CD4-positive, CD25-positive, alpha-beta regulatory T cell (primary cell): ENCODE data around the gene EGFLAM. TPM values are rescaled to one million over a fixed set of nuclear protein-coding genes. Genes with fewer than 3 reads are reported as not detected.

ENCODE experiments used
- ATAC-seq, 2 donors: fragments of 150-1000 bp; cut with Tn5 transposase; one replicate each; pipeline ENCODE4 v1.10.0; 2021; ENCODE audit warnings: low read depth in 2 of 2, moderate number of reproducible peaks in 2 of 2, moderate library complexity in 1 of 2
- DNase-seq, 3 donors: peaks; one replicate each; pipeline versions ENCODE4 v3.0.0 to v3.0.0-alpha.2; 2012 to 2022; ENCODE audit warnings: mixed read lengths in 1 of 3
- H3K27ac ChIP-seq: one replicate; pipeline ENCODE4 v1.7.0; 2013; ENCODE audit warnings: mild to moderate bottlenecking, low read length; ENCODE audit not compliant: insufficient read depth, poor library complexity, severe bottlenecking
- H3K27me3 ChIP-seq: one replicate; pipeline ENCODE4 v1.7.0; 2013; ENCODE audit warnings: low read length; ENCODE audit not compliant: control insufficient read depth, insufficient read depth
- H3K36me3 ChIP-seq: one replicate; pipeline ENCODE4 v1.7.0; 2013; ENCODE audit warnings: mild to moderate bottlenecking, low read length, moderate library complexity; ENCODE audit not compliant: control insufficient read depth, insufficient read depth
- H3K4me1 ChIP-seq: 2 replicates; pipeline ENCODE4 v1.7.0; 2013; ENCODE audit warnings: mild to moderate bottlenecking, low read length; ENCODE audit not compliant: insufficient read depth, control insufficient read depth, poor library complexity, severe bottlenecking
- H3K4me3 ChIP-seq: one replicate; pipeline ENCODE4 v1.7.0; 2013; ENCODE audit warnings: low read depth, mild to moderate bottlenecking, low read length, moderate library complexity
- H3K9me3 ChIP-seq, 2 experiments: 1 replicate in 1 of 2; 2 replicates in 1 of 2; pipeline ENCODE4 v1.7.0; 2013; ENCODE audit warnings: low read length in 2 of 2, mild to moderate bottlenecking in 1 of 2, moderate library complexity in 1 of 2; ENCODE audit not compliant: control insufficient read depth in 2 of 2
- H3K27ac Mint-ChIP-seq, 3 donors: one replicate each; pipeline ENCODE4 v1.8.0; 2020 to 2022; ENCODE audit warnings: mild to moderate bottlenecking in 3 of 3, mixed read lengths in 3 of 3, moderate library complexity in 2 of 3
- H3K27me3 Mint-ChIP-seq: one replicate; pipeline ENCODE4 v1.8.0; 2022; ENCODE audit warnings: mild to moderate bottlenecking, mixed read lengths
- H3K36me3 Mint-ChIP-seq: one replicate; pipeline ENCODE4 v1.8.0; 2020; ENCODE audit warnings: mixed read lengths
- H3K4me1 Mint-ChIP-seq, 4 donors: one replicate each; pipeline ENCODE4 v1.8.0; 2020 to 2022; ENCODE audit warnings: mixed read lengths in 4 of 4, mild to moderate bottlenecking in 1 of 4
- H3K4me3 Mint-ChIP-seq, 4 donors: one replicate each; pipeline ENCODE4 v1.8.0; 2020 to 2022; ENCODE audit warnings: mild to moderate bottlenecking in 4 of 4, mixed read lengths in 4 of 4, moderate library complexity in 3 of 4
- H3K9me3 Mint-ChIP-seq, 7 donors: one replicate each; pipeline ENCODE4 v1.8.0; 2020 to 2022; ENCODE audit warnings: mixed read lengths in 7 of 7, mild to moderate bottlenecking in 3 of 7, moderate library complexity in 2 of 7
- polyA plus RNA-seq, 4 donors: library from polyadenylated mRNA; unstranded; fragments of 300-500 nt; fragmentation: Illumina TruSeq; gene quantifications; one replicate each; pipeline ENCODE4 v1.2.3, GENCODE V29; 2021
- total RNA-seq: library from RNA; stranded (reverse); gene quantifications from one replicate; pipeline ENCODE4 v1.2.3, GENCODE V29; 2022

Gene EGFLAM
- total and polyA plus RNA-seq, 5 donors from 2014 or later, result not detected

- Mint-ChIP-seq H3K36me3 (no peaks in the 10 kb centered on the region), H3K27ac (no peak overlapping the region), H3K4me3 (no peak overlapping the region), H3K27me3 (peaks cover 47% of the 10 kb centered on the region), H3K9me3 (peaks cover 0 to 2% (median 0%) of the 10 kb centered on the region in 7 donors), H3K4me1 (peaks cover 0 to 10% (median 7%) of the 10 kb centered on the region in 4 donors)
- H3K9me3 ChIP-seq, result no peaks in the 10 kb centered on the region
- DNase-seq (no peak), ATAC-seq (no peak)
- no peaks in the 10 kb centered on the region for H3K36me3 ChIP-seq
- H3K27ac ChIP-seq, result no peak overlapping the region
- no peaks in the 10 kb centered on the region for H3K4me1 ChIP-seq
- H3K27me3 ChIP-seq, result peaks cover 24% of the 10 kb centered on the region
- H3K4me3 ChIP-seq, result no peak overlapping the region
Measured at GRCh38 chr5:38447056-38447455, 188.7 kb downstream of the EGFLAM start.

- H3K27me3 Mint-ChIP-seq, result peaks cover 51% of the 10 kb centered on the region
- H3K27me3 ChIP-seq, result peaks cover 26% of the 10 kb centered on the region
Measured at GRCh38 chr5:38447786-38448185, 189.4 kb downstream of the EGFLAM start.

GRCh38 chr5:38448568-38449350 lies 190.4 kb downstream of the EGFLAM start:
- no peak overlapping the region for H3K27ac ChIP-seq
- ATAC-seq (no peak), DNase-seq (no peak)
- H3K27me3 ChIP-seq, result peaks cover 26% of the 10 kb centered on the region
- H3K27me3 Mint-ChIP-seq, result peaks cover 58% of the 10 kb centered on the region
- H3K9me3 ChIP-seq, result no peaks in the 10 kb centered on the region
- H3K27ac Mint-ChIP-seq, result no peak overlapping the region
- H3K4me3 ChIP-seq, result no peak overlapping the region
- peaks cover 0 to 2% (median 0%) of the 10 kb centered on the region in 7 donors for H3K9me3 Mint-ChIP-seq
- H3K4me1 Mint-ChIP-seq, result peaks cover 13 to 27% (median 23%) of the 10 kb centered on the region in 4 donors
- H3K4me1 ChIP-seq, result peaks cover 12% of the 10 kb centered on the region
- no peak overlapping the region for H3K4me3 Mint-ChIP-seq
- H3K36me3 ChIP-seq, result no peaks in the 10 kb centered on the region
- no peaks in the 10 kb centered on the region for H3K36me3 Mint-ChIP-seq

More at GRCh38 chr5:38447786-38448185, 189.4 kb downstream of the EGFLAM start:
- Histone ChIP-seq H3K27ac (no peak overlapping the region), H3K36me3 (no peaks in the 10 kb centered on the region), H3K4me1 (peaks cover 3% of the 10 kb centered on the region), H3K4me3 (no peak overlapping the region), H3K9me3 (no peaks in the 10 kb centered on the region)
- Mint-ChIP-seq H3K4me1 (peaks cover 6 to 17% (median 13%) of the 10 kb centered on the region in 4 donors), H3K27ac (no peak overlapping the region), H3K36me3 (no peaks in the 10 kb centered on the region), H3K9me3 (peaks cover 0 to 2% (median 0%) of the 10 kb centered on the region in 7 donors), H3K4me3 (no peak overlapping the region)
- no peak for ATAC-seq
- no peak for DNase-seq

GRCh38 chr5:38450627-38451026 lies 192.3 kb downstream of the EGFLAM start:
- Histone ChIP-seq H3K9me3 (no peaks in the 10 kb centered on the region), H3K27ac (no peak overlapping the region), H3K27me3 (peaks cover 30% of the 10 kb centered on the region), H3K4me3 (no peak overlapping the region), H3K36me3 (no peaks in the 10 kb centered on the region), H3K4me1 (peaks cover 26% of the 10 kb centered on the region)
- peaks cover 21 to 44% (median 25%) of the 10 kb centered on the region in 4 donors for H3K4me1 Mint-ChIP-seq
- no peak overlapping the region for H3K27ac Mint-ChIP-seq
- H3K4me3 Mint-ChIP-seq, result no peak overlapping the region
- H3K9me3 Mint-ChIP-seq, result peaks cover 0 to 2% (median 0%) of the 10 kb centered on the region in 7 donors
- no peak for ATAC-seq
- DNase-seq, result no peak
- peaks cover 49% of the 10 kb centered on the region for H3K27me3 Mint-ChIP-seq
- H3K36me3 Mint-ChIP-seq, result no peaks in the 10 kb centered on the region

- H3K4me1 ChIP-seq, result peaks cover 26% of the 10 kb centered on the region
- peaks cover 0 to 2% (median 0%) of the 10 kb centered on the region in 7 donors for H3K9me3 Mint-ChIP-seq
- H3K36me3 ChIP-seq, result no peaks in the 10 kb centered on the region
- H3K27me3 ChIP-seq, result peaks cover 30% of the 10 kb centered on the region
- no peak overlapping the region for H3K4me3 Mint-ChIP-seq
- ATAC-seq (no peak), DNase-seq (no peak)
- no peak overlapping the region for H3K27ac Mint-ChIP-seq
- no peaks in the 10 kb centered on the region for H3K9me3 ChIP-seq
- H3K4me3 ChIP-seq, result no peak overlapping the region
- peaks cover 52% of the 10 kb centered on the region for H3K27me3 Mint-ChIP-seq
- H3K36me3 Mint-ChIP-seq, result no peaks in the 10 kb centered on the region
- no peak overlapping the region for H3K27ac ChIP-seq
- H3K4me1 Mint-ChIP-seq, result peaks cover 21 to 44% (median 26%) of the 10 kb centered on the region in 4 donors
Measured at GRCh38 chr5:38451074-38451725, 192.8 kb downstream of the EGFLAM start.

- H3K27me3 Mint-ChIP-seq, result peaks cover 50% of the 10 kb centered on the region
- no peaks in the 10 kb centered on the region for H3K36me3 Mint-ChIP-seq
- H3K27ac Mint-ChIP-seq, result no peak overlapping the region
- DNase-seq, result no peak
- no peak overlapping the region for H3K4me3 Mint-ChIP-seq
- Histone ChIP-seq H3K9me3 (no peaks in the 10 kb centered on the region), H3K4me3 (no peak overlapping the region), H3K4me1 (peaks cover 26% of the 10 kb centered on the region), H3K27me3 (peaks cover 35% of the 10 kb centered on the region), H3K27ac (no peak overlapping the region), H3K36me3 (no peaks in the 10 kb centered on the region)
- peaks cover 0 to 2% (median 0%) of the 10 kb centered on the region in 7 donors for H3K9me3 Mint-ChIP-seq
- H3K4me1 Mint-ChIP-seq, result peaks cover 21 to 44% (median 26%) of the 10 kb centered on the region in 4 donors
- no peak for ATAC-seq
Measured at GRCh38 chr5:38452201-38452600, 193.8 kb downstream of the EGFLAM start.

- Histone ChIP-seq H3K36me3 (no peaks in the 10 kb centered on the region), H3K4me1 (peaks cover 26% of the 10 kb centered on the region), H3K9me3 (no peaks in the 10 kb centered on the region), H3K27ac (no peak overlapping the region), H3K27me3 (peaks cover 41% of the 10 kb centered on the region), H3K4me3 (peak overlapping the region; percentile 35)
- peak overlapping the region in 2 of 3 donors; percentile 38 to 67 for H3K27ac Mint-ChIP-seq
- ATAC-seq (peak; percentile 80 to 84), DNase-seq (peak; percentile 19 to 88 (median 74))
- peaks cover 0 to 2% (median 0%) of the 10 kb centered on the region in 7 donors for H3K9me3 Mint-ChIP-seq
- H3K4me1 Mint-ChIP-seq, result peaks cover 21 to 44% (median 26%) of the 10 kb centered on the region in 4 donors
- H3K36me3 Mint-ChIP-seq, result no peaks in the 10 kb centered on the region
- H3K4me3 Mint-ChIP-seq, result peak overlapping the region; percentile 20 to 66 (median 52)
- peaks cover 43% of the 10 kb centered on the region for H3K27me3 Mint-ChIP-seq
Measured at GRCh38 chr5:38453506-38453905, 195.1 kb downstream of the EGFLAM start.
